ENCODE measurements around the gene MEGF9.
"Not testable (repeated sequence)": the region's sequence is repeated elsewhere in the genome, so short reads cannot be mapped to it uniquely, and the experiment has no call there.

The MEGF9 gene

GRCh38 chr9:120570296-120570695 is 144.0 kb downstream of the MEGF9 start:
- no peak for DNase-seq

- no peak for DNase-seq
Observed at GRCh38 chr9:120569556-120569955, 144.7 kb downstream of the MEGF9 start.

GRCh38 chr9:120568816-120569215 is 145.5 kb downstream of the MEGF9 start:
- DNase-seq, result no peak

- DNase-seq, result no peak
Observed at GRCh38 chr9:120567874-120568273, 146.4 kb downstream of the MEGF9 start.

GRCh38 chr9:120567081-120567480 is 147.2 kb downstream of the MEGF9 start:
- DNase-seq, result no peak

- no peak for DNase-seq
Observed at GRCh38 chr9:120564589-120564988, 149.7 kb downstream of the MEGF9 start.

- DNase-seq, result no peak
Observed at GRCh38 chr9:120562861-120563443, 151.3 kb downstream of the MEGF9 start.

- no peak for DNase-seq
Observed at GRCh38 chr9:120561709-120562108, 152.6 kb downstream of the MEGF9 start.

- no peak for DNase-seq
Observed at GRCh38 chr9:120559546-120559945, 154.7 kb downstream of the MEGF9 start.

GRCh38 chr9:120558454-120558853 is 155.8 kb downstream of the MEGF9 start:
- no peak for DNase-seq

GRCh38 chr9:120557205-120557604 is 157.1 kb downstream of the MEGF9 start:
- DNase-seq, result no peak

GRCh38 chr9:120556775-120557174 is 157.5 kb downstream of the MEGF9 start:
- DNase-seq, result no peak

GRCh38 chr9:120555839-120556238 is 158.4 kb downstream of the MEGF9 start:
- DNase-seq, result no peak

GRCh38 chr9:120552210-120552704 is 162.0 kb downstream of the MEGF9 start:
- not testable (repeated sequence) for DNase-seq
